Peyer's patch (tissue), 4 donors: Measurements from ENCODE around the gene LYST.

Experiments
- POLR2A ChIP-seq, 2 donors: fragments of 450-650 bp; IDR thresholded peaks; one replicate each; pipeline ENCODE4 v1.5.1; 2017; ENCODE audit warnings: antibody characterized with exemption in 2 of 2, mild to moderate bottlenecking in 2 of 2, moderate library complexity in 2 of 2
- TF ChIP-seq, protein P1 (sequence below), 6 experiments: fragments of 450-650 bp in 4 of 6; fragments of 200-600 bp in 2 of 6; sonication (generic) in 1 of 6; IDR thresholded peaks; one replicate each; pipeline ENCODE4 v1.5.1; 2017 to 2019; ENCODE audit warnings: antibody characterized with exemption in 6 of 6, mild to moderate bottlenecking in 3 of 6, moderate library complexity in 1 of 6

DNA sequence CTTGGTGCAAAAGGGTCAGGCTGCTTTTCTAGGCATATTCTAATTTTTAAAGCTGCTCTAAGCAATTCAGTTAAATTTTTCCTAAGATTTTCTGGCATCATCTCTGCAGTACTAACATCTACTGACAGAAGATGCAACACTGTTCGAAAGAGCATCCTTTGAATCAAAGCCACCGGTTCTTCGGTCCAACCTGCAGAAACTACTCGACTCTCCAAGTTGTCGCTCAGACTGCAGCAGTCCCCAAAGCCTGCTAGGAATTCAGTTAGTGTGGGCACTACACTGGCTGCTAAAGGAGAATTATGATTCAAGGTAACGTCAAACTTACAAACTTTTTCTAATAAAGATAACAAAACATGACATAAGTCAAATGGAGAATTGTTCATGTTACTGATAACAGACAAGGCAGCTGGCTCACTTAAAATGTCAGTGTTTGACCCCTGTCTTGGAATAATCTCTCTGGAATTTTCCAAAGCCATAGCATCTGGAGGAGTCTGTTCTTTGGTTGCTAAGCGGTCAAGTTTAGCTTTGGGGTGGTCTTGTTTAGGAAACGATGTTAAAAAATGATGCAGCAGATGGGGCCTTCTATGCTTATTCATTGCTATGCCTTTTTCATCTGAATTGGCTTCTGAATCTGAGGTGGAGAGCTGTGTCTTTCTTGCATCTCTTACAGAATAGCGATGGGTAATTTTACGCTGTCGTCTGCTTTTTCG lies 56.9 kb downstream of the LYST start:
- TF ChIP-seq, protein P1, sequence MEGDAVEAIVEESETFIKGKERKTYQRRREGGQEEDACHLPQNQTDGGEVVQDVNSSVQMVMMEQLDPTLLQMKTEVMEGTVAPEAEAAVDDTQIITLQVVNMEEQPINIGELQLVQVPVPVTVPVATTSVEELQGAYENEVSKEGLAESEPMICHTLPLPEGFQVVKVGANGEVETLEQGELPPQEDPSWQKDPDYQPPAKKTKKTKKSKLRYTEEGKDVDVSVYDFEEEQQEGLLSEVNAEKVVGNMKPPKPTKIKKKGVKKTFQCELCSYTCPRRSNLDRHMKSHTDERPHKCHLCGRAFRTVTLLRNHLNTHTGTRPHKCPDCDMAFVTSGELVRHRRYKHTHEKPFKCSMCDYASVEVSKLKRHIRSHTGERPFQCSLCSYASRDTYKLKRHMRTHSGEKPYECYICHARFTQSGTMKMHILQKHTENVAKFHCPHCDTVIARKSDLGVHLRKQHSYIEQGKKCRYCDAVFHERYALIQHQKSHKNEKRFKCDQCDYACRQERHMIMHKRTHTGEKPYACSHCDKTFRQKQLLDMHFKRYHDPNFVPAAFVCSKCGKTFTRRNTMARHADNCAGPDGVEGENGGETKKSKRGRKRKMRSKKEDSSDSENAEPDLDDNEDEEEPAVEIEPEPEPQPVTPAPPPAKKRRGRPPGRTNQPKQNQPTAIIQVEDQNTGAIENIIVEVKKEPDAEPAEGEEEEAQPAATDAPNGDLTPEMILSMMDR (IDR thresholded peaks at IDR 0.05): no peak
- no peak for TF ChIP-seq POLR2A (IDR thresholded peaks at IDR 0.05)
